NT2/D1 (cell line): ENCODE data around the gene TMEM41B.

Experiments used
- SUZ12 ChIP-seq: IDR thresholded peaks from 2 replicates; pipeline ENCODE4 v1.6.1; 2011; ENCODE audit not compliant: insufficient read length, insufficient read depth; ENCODE audit errors: extremely low read depth
- YY1 ChIP-seq: IDR thresholded peaks from 2 replicates; pipeline ENCODE4 v1.6.1; 2011; ENCODE audit not compliant: insufficient read length, insufficient read depth
- ZNF274 ChIP-seq: IDR thresholded peaks from 2 replicates; pipeline ENCODE4 v1.6.1; 2011; ENCODE audit warnings: mild to moderate bottlenecking, low read depth, low read length

- TF ChIP-seq ZNF274 (no peak), YY1 (no peak), SUZ12 (no peak)
Observed at GRCh38 chr11:9347100-9347499, 32.7 kb upstream of the TMEM41B start.
